ENCODE data around the gene SYS1. TPM values are rescaled to one million over a fixed set of nuclear protein-coding genes. Genes with fewer than 3 reads are reported as not detected.

The SYS1 gene
- total and polyA plus RNA-seq, 2 of the 8 experiments (the other 6 are each of a cell fraction or from before 2014, with no cell fraction given) = 19.6 to 50.8 TPM

DNA sequence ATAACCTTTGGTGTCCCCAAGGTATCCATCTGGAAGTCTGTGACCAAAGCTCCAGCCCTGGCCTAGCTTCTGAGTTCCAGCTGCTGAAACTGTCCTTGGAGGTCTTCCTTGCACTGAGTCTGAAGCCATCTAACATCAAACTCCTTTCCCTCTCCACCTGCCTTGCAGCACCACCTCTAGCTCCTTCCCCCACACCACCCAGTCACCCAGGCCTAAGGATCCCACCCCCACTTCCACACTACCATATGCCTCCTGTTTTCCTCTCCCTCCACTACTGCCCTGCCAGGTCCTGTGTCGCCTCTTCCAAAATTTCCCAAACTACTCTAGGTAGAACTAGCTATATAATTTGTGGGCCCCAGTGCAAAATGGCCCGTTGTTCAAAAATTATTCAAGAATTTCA lies 44.0 kb upstream of the SYS1 start:
- Histone ChIP-seq H2BK12ac (ENCODE audit: low read depth, low read length) (no peak overlapping the region), H4K20me1 (replicated peaks in 1 of 2; ENCODE audit: control insufficient read depth in 1 of 2, insufficient read depth in 2 of 2, low read length in 2 of 2) (no peaks in the 10 kb centered on the region), H3K18ac (ENCODE audit: extremely low read depth, low read length) (no peak overlapping the region), H3K4me3 (ENCODE audit: extremely low read depth in 1 of 4, insufficient read depth in 2 of 4, low read depth in 3 of 4, low read length in 4 of 4) (no peak overlapping the region), H3K23me2 (ENCODE audit: low read depth, low read length) (no peaks in the 10 kb centered on the region), H2AK5ac (ENCODE audit: low read depth, low read length) (no peak overlapping the region), H3K14ac (ENCODE audit: insufficient read length) (no peak overlapping the region), H2AFZ (ENCODE audit: low read length) (no peak overlapping the region), H3K4me1 (replicated peaks in 1 of 4; ENCODE audit: control insufficient read depth in 3 of 4, insufficient read depth in 4 of 4, low read length in 3 of 4) (no peaks in the 10 kb centered on the region), H2BK20ac (ENCODE audit: low read length) (0 out of 2 replicates have a peak overlapping the region, but pooled peaks have one; percentile 72), H3K27ac (ENCODE audit: low read depth, low read length) (no peak overlapping the region), H2BK120ac (replicated peaks; ENCODE audit: low read depth, low read length) (no peak overlapping the region), H3K27me3 (replicated peaks in 1 of 4; ENCODE audit: control insufficient read depth in 3 of 4, extremely low read depth in 1 of 4, insufficient read depth in 3 of 4, low read length in 3 of 4) (no peaks in the 10 kb centered on the region), H3K9ac (replicated peaks in 1 of 4; ENCODE audit: extremely low read depth in 1 of 4, low read depth in 3 of 4, low read length in 3 of 4) (no peak overlapping the region), H3K79me1 (ENCODE audit: low read depth, low read length) (no peaks in the 10 kb centered on the region), H4K91ac (replicated peaks; ENCODE audit: insufficient read length, low read length) (peak overlapping the region; percentile 84), H4K5ac (ENCODE audit: insufficient read length, low read depth, low read length) (no peak overlapping the region), H3K79me2 (ENCODE audit: control insufficient read depth in 1 of 2, insufficient read depth in 2 of 2, low read length in 2 of 2) (no peaks in the 10 kb centered on the region), H3K56ac (replicated peaks; ENCODE audit: insufficient read length, low read depth, low read length) (no peak overlapping the region), H4K8ac (ENCODE audit: extremely low read depth, insufficient read depth, low read length) (no peak overlapping the region), H3K4ac (replicated peaks; ENCODE audit: insufficient read length, low read depth, low read length) (no peak overlapping the region), H2BK15ac (ENCODE audit: low read length) (no peak overlapping the region; the same call in 1 of the 2 replicates), H3K36me3 (ENCODE audit: control insufficient read depth in 2 of 4, insufficient read depth in 4 of 4, low read length in 3 of 4) (no peaks in the 10 kb centered on the region), H3K9me3 (ENCODE audit: insufficient read depth in 2 of 2, low read depth in 1 of 2, low read length in 1 of 2) (no peaks in the 10 kb centered on the region), H3K4me2 (ENCODE audit: insufficient read depth in 1 of 2, low read depth in 2 of 2, low read length in 2 of 2) (no peak overlapping the region), H2BK5ac (ENCODE audit: low read depth, low read length) (no peak overlapping the region), H3K23ac (ENCODE audit: insufficient read length) (no peak overlapping the region)
- TF ChIP-seq SAP30 (IDR thresholded peaks at IDR 0.05; ENCODE audit: insufficient read depth, insufficient replicate concordance, low read length) (no peak), RAD21 (IDR thresholded peaks at IDR 0.05 in 1 of 2, conservative IDR thresholded peaks at IDR 0.05 in 1 of 2; ENCODE audit: low read depth in 2 of 2, low read length in 2 of 2) (no peak), NRF1 (IDR thresholded peaks at IDR 0.05; ENCODE audit: low read depth, low read length) (no peak), SP1 (IDR thresholded peaks at IDR 0.05; ENCODE audit: low read depth, low read length) (no peak)
- POLR2A ChIA-PET (ENCODE audit: partially characterized antibody) = interaction anchor here (1.0 to 1.9 kb wide), 5 partner anchors 15 to 118 kb away, joined by 3 to 9 read pairs (median 3); partner anchors contain the start of gene SDC4
- no peak for FAIRE-seq
- 100% methylated on average over 2 of the region's 2 CpGs; no CpG with 5 or more reads in 1 of the 2 experiments for WGBS, 2 experiments (ENCODE audit: extremely low coverage in 1 of 2, insufficient coverage in 1 of 2, insufficient read length in 1 of 2, insufficient replicate concordance in 2 of 2, low coverage in 1 of 2, low lambda C conversion rate in 2 of 2, missing lambda C conversion rate in 1 of 2)
- no peak for DNase-seq (ENCODE audit: low read depth in 1 of 2, low spot score in 2 of 2)
- CTCF ChIA-PET (ENCODE audit: partially characterized antibody) = interaction anchor here (0.5 to 13.3 kb wide), 45 partner anchors 9 to 746 kb away, joined by 3 to 156 read pairs (median 6); partner anchors contain the start of genes MATN4, SDC4, SYS1 and TP53TG5

Data from H1 (cell line).